HEK293 (cell line): Measurements from ENCODE around the gene DRD1.

Experiments
- GLIS1 ChIP-seq: fragments of 450-650 bp; formaldehyde crosslinking; IDR thresholded peaks from 2 replicates; pipeline ENCODE4 v1.5.1; 2016; ENCODE audit warnings: missing biosample characterization, missing genetic modification characterization
- MEIS1 ChIP-seq: sonication (generic); formaldehyde crosslinking; IDR thresholded peaks from 2 replicates; pipeline ENCODE4 v1.8.1; 2022; ENCODE audit warnings: missing genetic modification reagents, mild to moderate bottlenecking, borderline replicate concordance
- REPIN1 ChIP-seq: fragments of 450-650 bp; formaldehyde crosslinking; IDR thresholded peaks from 2 replicates; pipeline ENCODE4 v1.5.1; 2017; ENCODE audit warnings: missing biosample characterization, missing genetic modification characterization, low read depth
- TCF7L2 ChIP-seq: IDR thresholded peaks from 2 replicates; pipeline ENCODE4 v1.6.1; 2011; ENCODE audit warnings: low read depth, mild to moderate bottlenecking, inconsistent platforms, low read length, moderate library complexity, borderline replicate concordance
- ZBTB49 ChIP-seq: fragments of 450-650 bp; formaldehyde crosslinking; IDR thresholded peaks from 2 replicates; pipeline ENCODE4 v1.5.1; 2016; ENCODE audit warnings: missing biosample characterization, missing genetic modification characterization, low read depth
- ZNF24 ChIP-seq: fragments of 450-650 bp; formaldehyde crosslinking; IDR thresholded peaks from 2 replicates; pipeline ENCODE4 v1.5.1; 2016; ENCODE audit warnings: missing biosample characterization, missing genetic modification characterization
- ZNF501 ChIP-seq: fragments of 450-650 bp; formaldehyde crosslinking; IDR thresholded peaks from 2 replicates; pipeline ENCODE4 v1.5.1; 2016; ENCODE audit warnings: missing biosample characterization, missing genetic modification characterization
- ZNF621 ChIP-seq: fragments of 450-650 bp; formaldehyde crosslinking; IDR thresholded peaks from 2 replicates; pipeline ENCODE4 v1.5.1; 2017; ENCODE audit warnings: missing biosample characterization, missing genetic modification characterization
- TF ChIP-seq, protein P1 (sequence below): fragments of 450-650 bp; formaldehyde crosslinking; IDR thresholded peaks from 2 replicates; pipeline ENCODE4 v1.5.1; 2016; ENCODE audit warnings: missing biosample characterization, missing genetic modification characterization
- TF ChIP-seq, protein P2 (sequence below): fragments of 450-650 bp; formaldehyde crosslinking; IDR thresholded peaks from 2 replicates; pipeline ENCODE4 v1.5.1; 2016; ENCODE audit warnings: missing biosample characterization, missing genetic modification characterization
- TF ChIP-seq, protein P3 (sequence below): fragments of 450-650 bp; formaldehyde crosslinking; IDR thresholded peaks from 2 replicates; pipeline ENCODE4 v1.5.1; 2016; ENCODE audit warnings: missing biosample characterization, missing genetic modification characterization
- TF ChIP-seq, protein P4 (sequence below): fragments of 450-650 bp; formaldehyde crosslinking; IDR thresholded peaks from 2 replicates; pipeline ENCODE4 v1.5.1; 2016; ENCODE audit warnings: missing biosample characterization, missing genetic modification characterization

GRCh38 chr5:175468892-175469291, 24.9 kb upstream of the DRD1 start:
- TF ChIP-seq ZNF621 (tag by site-specific recombination) (no peak), REPIN1 (no peak), TCF7L2 (no peak), MEIS1 (CRISPR knock-in tag) (no peak), GLIS1 (no peak), ZNF24 (tag by site-specific recombination) (no peak), ZBTB49 (tag by site-specific recombination) (no peak), ZNF501 (tag by site-specific recombination) (no peak)
- TF ChIP-seq, protein P1, sequence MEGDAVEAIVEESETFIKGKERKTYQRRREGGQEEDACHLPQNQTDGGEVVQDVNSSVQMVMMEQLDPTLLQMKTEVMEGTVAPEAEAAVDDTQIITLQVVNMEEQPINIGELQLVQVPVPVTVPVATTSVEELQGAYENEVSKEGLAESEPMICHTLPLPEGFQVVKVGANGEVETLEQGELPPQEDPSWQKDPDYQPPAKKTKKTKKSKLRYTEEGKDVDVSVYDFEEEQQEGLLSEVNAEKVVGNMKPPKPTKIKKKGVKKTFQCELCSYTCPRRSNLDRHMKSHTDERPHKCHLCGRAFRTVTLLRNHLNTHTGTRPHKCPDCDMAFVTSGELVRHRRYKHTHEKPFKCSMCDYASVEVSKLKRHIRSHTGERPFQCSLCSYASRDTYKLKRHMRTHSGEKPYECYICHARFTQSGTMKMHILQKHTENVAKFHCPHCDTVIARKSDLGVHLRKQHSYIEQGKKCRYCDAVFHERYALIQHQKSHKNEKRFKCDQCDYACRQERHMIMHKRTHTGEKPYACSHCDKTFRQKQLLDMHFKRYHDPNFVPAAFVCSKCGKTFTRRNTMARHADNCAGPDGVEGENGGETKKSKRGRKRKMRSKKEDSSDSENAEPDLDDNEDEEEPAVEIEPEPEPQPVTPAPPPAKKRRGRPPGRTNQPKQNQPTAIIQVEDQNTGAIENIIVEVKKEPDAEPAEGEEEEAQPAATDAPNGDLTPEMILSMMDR (tag by site-specific recombination) = no peak
- TF ChIP-seq, protein P2, sequence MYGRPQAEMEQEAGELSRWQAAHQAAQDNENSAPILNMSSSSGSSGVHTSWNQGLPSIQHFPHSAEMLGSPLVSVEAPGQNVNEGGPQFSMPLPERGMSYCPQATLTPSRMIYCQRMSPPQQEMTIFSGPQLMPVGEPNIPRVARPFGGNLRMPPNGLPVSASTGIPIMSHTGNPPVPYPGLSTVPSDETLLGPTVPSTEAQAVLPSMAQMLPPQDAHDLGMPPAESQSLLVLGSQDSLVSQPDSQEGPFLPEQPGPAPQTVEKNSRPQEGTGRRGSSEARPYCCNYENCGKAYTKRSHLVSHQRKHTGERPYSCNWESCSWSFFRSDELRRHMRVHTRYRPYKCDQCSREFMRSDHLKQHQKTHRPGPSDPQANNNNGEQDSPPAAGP (tag by site-specific recombination) = no peak
- TF ChIP-seq, protein P3, sequence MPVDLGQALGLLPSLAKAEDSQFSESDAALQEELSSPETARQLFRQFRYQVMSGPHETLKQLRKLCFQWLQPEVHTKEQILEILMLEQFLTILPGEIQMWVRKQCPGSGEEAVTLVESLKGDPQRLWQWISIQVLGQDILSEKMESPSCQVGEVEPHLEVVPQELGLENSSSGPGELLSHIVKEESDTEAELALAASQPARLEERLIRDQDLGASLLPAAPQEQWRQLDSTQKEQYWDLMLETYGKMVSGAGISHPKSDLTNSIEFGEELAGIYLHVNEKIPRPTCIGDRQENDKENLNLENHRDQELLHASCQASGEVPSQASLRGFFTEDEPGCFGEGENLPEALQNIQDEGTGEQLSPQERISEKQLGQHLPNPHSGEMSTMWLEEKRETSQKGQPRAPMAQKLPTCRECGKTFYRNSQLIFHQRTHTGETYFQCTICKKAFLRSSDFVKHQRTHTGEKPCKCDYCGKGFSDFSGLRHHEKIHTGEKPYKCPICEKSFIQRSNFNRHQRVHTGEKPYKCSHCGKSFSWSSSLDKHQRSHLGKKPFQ (tag by site-specific recombination) = no peak
- TF ChIP-seq, protein P4, sequence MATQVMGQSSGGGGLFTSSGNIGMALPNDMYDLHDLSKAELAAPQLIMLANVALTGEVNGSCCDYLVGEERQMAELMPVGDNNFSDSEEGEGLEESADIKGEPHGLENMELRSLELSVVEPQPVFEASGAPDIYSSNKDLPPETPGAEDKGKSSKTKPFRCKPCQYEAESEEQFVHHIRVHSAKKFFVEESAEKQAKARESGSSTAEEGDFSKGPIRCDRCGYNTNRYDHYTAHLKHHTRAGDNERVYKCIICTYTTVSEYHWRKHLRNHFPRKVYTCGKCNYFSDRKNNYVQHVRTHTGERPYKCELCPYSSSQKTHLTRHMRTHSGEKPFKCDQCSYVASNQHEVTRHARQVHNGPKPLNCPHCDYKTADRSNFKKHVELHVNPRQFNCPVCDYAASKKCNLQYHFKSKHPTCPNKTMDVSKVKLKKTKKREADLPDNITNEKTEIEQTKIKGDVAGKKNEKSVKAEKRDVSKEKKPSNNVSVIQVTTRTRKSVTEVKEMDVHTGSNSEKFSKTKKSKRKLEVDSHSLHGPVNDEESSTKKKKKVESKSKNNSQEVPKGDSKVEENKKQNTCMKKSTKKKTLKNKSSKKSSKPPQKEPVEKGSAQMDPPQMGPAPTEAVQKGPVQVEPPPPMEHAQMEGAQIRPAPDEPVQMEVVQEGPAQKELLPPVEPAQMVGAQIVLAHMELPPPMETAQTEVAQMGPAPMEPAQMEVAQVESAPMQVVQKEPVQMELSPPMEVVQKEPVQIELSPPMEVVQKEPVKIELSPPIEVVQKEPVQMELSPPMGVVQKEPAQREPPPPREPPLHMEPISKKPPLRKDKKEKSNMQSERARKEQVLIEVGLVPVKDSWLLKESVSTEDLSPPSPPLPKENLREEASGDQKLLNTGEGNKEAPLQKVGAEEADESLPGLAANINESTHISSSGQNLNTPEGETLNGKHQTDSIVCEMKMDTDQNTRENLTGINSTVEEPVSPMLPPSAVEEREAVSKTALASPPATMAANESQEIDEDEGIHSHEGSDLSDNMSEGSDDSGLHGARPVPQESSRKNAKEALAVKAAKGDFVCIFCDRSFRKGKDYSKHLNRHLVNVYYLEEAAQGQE (tag by site-specific recombination) = no peak
